Measurements from ENCODE around the gene KIAA0408.

Gene KIAA0408

DNA sequence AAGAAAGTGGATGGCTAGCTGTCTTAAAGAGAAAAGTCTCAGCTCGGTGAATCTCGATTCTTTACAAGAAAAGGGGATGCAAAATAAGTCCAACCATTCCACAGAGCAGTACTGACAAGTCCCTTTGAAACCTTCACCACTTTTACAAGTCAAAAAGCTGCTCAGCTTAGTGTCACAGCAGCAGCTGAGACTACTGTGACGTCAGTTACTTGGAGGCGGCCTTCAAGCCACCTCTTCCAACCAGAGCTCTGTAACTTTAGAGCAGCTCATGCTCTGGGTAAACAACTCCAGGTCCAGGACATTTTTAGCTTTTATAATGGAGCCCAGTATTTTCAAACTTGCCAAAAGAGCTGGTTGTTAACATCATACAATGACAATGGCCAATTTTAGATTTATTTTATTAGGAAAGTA is at the start of gene KIAA0408:
Gene KIAA0408, minus strand, starts transcription at position 159 of the 411 bp plus-strand sequence. CDS start 5,408 bp downstream, outside the sequence.
- FAIRE-seq = no peak

DNA sequence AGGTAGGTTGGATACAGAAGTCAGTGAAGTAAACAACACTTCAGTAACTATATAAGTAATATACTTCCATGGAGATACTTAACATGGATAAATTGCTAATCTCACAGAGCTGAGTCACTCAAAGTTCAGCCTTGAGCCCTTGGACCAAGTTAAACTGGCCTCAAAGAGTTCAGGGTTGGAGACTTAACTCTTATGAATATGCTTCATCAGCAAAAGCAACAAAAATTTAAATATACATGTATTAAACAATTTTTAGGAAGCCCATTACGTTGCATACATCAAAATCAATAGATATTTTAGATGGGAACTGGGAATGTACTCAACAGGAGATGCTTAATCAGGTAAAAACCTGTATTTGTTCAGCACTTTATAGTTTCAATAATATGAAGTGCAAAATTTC is 47.7 kb upstream of the KIAA0408 start:
- no peak for DNase-seq (ENCODE audit: low spot score)
- no peak for FAIRE-seq

More for the DNA sequence above, at the start of gene KIAA0408:
- DNase-seq (ENCODE audit: low spot score) = no peak

DNA sequence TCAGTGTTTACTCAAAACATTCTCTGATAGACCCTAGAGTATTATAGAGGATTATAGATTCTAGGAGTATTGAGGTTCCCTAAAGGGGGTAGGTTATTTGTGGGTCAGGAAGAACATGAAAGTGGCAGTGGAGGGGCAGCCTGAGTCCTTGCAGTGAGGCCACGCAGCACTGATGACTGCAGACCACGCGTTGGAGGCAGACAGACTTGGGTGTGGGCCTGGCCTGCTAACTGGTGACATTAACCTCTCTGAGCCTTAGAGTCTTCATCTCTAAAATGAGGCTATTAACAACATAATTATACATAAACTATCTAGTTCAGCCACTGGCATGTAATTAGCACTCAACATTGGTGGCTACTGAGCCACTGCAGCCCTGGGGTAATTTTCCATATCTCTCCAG is 43.8 kb upstream of the KIAA0408 start:
- DNase-seq (ENCODE audit: low spot score) = no peak
- FAIRE-seq = no peak

DNA sequence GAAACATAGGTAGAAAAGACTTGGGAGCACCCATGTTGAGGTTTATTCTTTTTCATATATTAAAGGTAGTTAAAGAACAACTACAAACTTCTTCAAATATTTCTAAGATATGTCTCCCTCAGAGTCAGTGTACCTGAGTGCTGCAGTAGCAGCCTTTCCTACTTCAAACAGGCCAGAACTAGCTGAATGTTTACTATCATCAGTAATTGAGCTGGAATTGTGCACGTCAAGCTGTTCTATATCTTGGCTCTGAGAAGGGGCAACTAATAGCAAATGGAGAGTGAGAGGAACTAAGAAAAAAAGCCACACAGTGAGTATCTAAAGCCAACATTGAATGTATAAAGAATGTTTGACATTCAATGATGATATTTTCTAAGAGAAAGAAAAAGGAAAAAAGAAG is 38.2 kb upstream of the KIAA0408 start:
- FAIRE-seq = no peak
- no peak for DNase-seq (ENCODE audit: low spot score)

DNA sequence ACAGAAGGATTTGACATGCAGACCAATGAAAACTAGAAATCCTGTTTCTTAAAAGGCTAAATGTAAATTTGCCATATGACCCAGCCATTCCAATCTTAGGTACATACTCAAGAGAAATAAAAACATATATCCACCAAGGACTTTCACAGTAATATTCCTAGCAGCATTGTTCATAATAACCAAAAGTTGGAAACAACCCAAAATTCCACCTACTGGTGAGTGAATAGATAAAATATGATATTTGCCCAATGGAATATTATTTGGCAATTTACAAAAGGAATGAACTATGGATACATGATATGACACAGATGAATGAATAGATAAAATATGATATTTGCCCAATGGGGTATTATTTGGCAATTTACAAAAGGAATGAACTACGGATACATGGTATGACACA is 37.3 kb upstream of the KIAA0408 start:
- DNase-seq (ENCODE audit: low spot score) = no peak
- FAIRE-seq = no peak

DNA sequence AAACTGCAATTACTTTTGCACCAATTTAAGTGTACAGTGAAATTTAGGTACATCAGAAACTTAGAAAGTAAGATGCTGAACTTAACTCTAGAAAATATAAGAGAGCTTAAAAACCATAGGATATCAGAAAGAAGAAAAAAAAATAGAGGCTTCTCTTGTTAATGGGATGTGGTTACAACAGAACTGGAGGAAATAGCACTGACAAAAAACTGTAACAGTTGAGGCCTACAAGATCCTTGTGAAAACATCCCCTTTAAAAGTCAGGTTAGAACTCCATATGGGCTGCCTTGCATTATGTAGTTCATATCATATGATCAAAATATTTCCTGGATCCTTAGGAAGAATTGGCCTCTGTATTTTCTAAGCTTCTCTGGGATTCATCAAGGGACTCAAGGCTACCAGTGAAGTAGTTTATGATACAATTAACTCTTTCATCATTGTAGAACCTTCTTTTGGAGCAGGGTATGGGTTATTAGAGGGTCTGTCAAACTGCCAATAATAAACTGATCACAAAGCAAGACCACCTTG is 35.1 kb upstream of the KIAA0408 start:
- FAIRE-seq (no peak), DNase-seq (ENCODE audit: low spot score) (no peak)

DNA sequence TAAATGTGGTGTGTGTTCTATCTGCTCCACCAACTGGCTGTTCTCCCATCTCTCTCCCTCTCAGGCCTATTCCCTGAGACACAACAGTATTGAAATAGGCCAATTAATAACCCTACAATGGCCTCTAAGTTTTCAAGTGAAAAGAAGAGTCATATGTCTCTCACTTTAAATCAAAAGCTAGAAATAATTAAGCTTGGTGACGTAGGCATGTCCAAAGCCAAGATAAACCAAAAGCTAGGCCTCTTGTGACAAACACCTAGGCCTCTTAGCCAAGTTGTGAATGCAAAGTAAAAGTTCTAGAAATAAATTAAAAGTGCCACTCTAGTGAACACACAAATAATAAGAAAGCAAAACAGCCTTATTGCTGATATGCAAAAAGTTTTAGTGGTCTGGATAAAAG is 30.1 kb upstream of the KIAA0408 start:
- no peak for FAIRE-seq
- no peak for DNase-seq (ENCODE audit: low spot score)

DNA sequence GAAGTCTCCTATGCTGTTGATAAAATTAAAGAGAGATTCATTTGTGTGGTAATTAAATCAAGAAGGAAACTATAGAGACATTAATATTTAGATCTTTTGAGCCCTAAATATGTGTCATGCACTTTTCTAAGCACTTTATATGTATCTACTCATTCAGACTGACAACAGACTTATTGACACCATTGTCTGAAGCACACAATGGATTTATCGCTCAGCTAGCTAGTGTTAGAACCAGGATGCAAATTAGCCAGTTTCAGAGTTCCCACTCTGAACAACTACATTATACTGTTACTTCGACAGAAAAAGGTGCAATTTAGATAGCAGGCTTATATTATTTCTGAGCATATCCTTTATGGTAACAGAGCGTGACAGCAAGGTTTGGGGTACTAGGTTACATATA is 27.7 kb upstream of the KIAA0408 start:
- DNase-seq (ENCODE audit: low spot score) = no peak
- FAIRE-seq = no peak

DNA sequence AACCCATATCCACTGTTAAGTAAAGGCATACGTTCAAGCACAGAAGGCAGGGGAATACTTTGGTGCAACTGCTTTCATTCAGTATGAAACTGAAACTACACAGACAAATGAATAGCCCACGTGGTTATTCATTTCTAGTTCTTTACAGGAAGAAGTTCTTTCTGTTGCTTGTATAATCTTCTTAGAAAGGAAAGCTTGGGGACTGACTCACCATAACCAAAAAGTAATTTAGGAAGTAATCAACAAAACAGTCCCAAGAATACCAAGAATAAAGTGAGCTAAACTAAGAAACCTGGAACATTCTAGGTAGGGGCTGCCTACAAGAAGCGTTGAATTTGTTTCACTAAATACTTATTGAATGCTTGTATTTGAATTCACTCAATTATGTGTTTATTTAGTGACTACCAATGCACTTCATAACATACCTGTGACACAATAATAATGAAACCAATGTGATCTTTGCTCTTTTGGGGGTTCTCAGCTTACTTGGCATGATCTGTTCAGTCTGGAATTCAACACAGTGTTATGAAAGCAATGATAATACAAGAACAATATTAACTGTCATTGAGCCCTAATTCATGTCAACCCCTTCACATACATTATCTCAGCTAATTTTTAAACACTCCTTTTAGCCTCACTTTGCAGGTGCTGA is 25.1 kb upstream of the KIAA0408 start:
- FAIRE-seq (peak; percentile 83), DNase-seq (ENCODE audit: low spot score) (peak; percentile 78)

DNA sequence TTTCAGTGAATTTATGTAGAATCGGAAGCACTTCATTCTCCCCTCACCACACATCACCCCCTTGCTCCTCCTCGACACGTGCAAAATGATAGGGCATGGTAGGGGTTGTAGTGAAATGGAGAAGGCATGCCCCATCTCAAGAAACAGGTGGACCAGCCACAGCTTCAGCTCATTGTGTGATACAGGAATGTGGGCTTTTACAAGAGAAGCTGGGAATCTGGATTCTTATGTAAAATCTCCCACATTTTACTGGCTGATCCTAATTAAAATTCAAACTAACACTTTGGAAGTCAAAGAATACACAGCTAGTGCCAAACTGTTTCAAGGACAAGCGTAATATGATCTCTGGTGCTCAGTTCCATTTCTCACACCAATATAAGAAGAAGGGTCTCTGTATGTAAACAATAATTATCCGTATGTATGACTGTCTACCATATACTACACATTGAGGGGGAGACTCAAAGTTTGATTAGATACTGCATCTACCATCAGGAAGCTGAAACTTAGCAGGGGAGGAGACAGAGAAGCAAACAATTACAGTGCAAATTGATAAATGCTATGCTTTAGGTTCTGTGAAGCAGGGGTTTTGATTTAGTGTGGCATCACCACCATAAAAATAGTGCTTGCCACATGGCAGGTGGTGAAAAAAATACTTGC is 24.3 kb upstream of the KIAA0408 start:
- DNase-seq (ENCODE audit: low spot score) (no peak), FAIRE-seq (no peak)

DNA sequence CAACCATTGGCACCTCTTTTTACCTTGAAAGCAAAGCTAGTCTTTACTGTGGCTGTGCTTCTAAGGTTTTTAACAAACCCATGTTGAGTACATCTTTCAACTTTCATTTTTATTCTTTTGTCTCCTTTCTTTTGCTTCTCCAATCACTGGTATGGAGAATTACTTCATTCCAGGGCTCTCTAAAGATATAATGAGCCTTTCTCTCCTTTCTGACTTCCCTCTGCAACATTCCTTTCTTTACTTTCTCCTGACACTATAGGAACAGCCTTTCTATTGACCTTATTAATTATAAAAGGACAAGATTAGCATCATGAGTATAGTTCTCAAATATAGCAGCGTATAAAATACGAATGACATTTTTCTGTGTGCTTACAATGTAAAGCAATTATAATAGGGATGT is 23.1 kb upstream of the KIAA0408 start:
- FAIRE-seq = no peak

DNA sequence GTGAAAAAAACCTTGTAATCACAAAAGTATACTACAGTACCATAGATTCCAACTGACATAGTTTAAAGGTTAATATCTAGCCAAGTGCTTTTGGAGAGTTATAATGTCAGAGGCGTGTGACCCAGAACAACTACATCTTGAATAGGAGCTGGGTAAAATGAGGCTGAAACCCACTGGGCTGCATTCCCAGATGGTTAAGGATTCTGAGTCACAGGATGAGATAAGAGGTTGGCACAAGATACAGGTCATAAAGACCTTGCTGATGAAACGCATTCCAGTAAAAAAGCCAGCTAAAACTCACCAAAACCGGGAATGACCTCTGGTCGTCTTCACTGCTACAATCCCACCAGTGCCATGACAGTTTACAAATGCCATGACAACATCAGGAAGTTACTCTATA is 22.4 kb upstream of the KIAA0408 start:
- DNase-seq (ENCODE audit: low spot score) = peak; percentile 95
- peak; percentile 99 for FAIRE-seq

More for the DNA sequence above, 23.1 kb upstream of the KIAA0408 start:
- DNase-seq (ENCODE audit: low spot score) = no peak

DNA sequence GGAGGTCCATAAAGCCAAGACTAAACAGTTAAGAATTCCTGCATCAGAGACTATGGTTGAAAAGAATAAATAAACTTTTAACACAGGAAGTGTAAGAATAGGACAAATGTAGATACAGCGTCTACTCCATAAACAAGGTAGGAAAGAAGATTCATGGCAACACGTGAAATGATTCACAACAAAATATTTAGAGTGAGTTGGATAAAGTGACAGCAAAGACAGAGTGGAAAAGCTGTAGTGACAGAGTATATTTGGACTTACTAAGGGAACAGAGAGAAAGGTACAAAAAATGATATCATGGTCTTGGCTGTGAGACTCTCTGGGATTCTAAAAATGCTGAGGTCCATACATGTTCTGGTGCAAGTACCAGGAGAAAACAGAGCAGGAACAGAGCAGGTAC is 21.9 kb upstream of the KIAA0408 start:
- FAIRE-seq = no peak
- peak; percentile 51 for DNase-seq (ENCODE audit: low spot score)

DNA sequence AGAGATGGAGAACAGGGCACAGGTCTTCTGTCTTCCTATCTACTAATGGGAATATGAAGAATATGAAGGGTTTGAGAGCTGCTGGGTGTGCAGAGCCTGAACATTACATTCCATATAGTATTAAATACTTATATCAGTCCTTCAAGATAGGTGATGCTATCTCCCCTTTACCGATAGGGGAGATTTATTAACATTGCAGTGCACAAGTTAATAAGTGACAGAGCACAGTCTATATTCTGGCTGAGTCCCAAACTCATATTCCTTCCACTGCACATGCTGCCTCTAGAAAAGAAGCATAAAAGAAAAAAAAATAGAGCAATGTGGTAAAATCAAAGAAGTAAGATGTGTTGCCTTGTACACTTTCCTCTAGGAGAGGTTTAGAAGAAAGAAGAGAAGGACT is 18.5 kb upstream of the KIAA0408 start:
- DNase-seq (ENCODE audit: low spot score) (no peak), FAIRE-seq (peak; percentile 76)

DNA sequence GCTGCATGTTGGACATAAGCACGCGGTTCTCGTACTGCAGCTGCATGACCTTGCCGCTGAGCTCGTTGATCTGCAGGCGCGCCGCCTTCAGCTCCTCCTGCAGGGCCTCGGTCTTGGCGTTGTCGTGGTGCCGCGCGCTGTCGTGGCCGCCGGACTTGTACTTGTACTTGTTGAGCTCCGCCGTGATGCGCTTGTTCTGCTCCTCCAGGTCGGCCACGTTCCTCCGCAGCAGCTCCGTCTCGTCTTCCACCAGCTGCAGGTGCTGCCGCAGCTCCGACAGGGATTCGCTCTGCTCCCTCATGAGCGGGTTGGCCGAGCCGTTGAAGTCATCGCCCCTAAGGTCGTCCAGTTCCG is 16.6 kb upstream of the KIAA0408 start:
- FAIRE-seq (no peak), DNase-seq (ENCODE audit: low spot score) (no peak)

DNA sequence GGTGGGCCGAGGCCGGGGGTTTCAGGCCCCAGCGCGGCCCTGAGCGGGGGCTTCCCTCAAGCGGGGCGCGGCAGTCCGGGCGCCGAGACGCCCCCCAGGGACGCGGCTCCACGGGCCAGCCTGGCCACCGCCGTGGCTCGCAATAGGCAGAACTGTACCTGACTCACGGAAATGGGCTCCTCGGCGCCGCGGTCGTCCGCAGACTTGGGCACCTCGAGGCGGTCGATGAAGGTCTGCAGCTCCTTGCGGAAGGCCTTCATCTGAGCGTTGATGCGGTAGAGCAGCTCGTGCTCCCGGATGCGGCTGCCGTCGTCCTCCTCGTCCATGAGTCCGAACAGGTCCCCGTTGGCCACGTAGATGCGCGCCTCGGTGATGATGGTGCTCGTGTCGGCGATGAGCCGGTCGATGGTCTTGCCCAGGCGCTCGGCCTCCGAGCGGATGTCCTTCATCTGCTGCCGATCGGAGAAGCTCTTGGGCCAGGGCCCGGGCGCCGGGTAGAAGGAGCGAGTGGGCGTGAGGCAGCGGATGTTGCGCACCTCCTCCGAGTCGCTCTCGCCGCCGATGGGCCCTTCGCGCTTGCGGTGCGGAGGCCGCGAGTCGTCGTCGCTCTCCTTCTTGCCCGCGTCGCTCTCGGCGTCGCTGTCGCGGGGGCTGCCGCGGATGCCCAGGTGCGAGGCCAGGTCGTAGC is 16.1 kb upstream of the KIAA0408 start:
- no peak for DNase-seq (ENCODE audit: low spot score)
- FAIRE-seq = no peak

DNA sequence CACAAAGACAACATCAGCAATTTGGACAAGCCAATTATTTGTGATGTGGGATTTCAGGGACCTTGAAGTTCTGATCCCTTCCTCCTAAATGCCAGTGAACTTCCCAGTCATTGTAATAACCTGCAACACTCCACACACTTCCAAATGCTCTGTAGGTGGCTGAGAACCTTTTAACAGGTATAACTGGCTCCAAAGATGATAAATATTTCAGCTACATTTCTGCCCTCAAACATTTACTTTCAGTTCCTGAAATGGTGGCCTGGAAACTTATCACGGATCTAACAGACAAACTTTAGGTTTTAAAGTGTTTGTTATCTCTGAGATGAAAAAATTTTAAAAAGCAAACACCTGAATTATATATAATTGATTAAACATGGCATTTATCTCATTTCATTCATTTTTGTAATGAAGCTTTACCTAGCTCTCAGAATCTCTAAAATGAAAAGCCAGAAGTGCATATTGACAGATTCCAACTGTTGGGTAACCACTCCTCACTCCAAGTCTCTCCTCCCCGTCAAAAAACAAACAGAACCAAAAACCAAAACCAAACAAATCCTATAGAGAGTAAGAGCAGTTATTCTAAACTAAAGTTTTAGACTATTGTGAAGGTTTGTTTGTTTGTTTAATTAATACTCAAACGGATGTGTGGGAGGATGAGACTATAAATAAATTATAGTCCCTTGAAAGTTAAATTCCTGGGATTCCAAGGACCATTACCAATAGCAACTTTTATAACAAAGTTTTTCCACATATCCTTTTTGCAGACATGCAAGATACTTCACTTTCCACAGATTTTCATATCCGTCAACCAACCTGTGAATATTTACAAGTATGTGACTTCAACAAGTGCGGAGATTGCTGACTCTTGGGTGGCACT is 12.4 kb upstream of the KIAA0408 start:
- FAIRE-seq = no peak
- no peak for DNase-seq (ENCODE audit: low spot score)

DNA sequence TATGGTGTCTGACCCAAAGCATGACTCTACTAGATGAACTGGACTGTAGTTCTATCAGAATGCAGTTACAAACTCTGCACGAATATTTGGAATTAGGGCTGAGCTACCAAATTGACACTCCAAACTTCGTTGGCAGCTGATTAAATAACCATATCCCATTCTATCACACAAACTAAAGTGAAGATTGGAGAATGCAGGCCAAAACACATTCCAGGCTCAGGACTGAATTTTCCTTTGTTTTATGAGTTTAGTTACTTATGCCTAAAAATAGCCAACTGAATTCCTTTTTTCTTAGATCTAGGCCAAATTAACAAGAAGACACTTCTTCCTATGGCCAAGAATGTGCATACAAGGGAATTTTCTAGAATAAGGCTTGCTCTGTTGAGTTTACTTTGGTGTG is 9.7 kb upstream of the KIAA0408 start:
- FAIRE-seq (no peak), DNase-seq (ENCODE audit: low spot score) (no peak)

DNA sequence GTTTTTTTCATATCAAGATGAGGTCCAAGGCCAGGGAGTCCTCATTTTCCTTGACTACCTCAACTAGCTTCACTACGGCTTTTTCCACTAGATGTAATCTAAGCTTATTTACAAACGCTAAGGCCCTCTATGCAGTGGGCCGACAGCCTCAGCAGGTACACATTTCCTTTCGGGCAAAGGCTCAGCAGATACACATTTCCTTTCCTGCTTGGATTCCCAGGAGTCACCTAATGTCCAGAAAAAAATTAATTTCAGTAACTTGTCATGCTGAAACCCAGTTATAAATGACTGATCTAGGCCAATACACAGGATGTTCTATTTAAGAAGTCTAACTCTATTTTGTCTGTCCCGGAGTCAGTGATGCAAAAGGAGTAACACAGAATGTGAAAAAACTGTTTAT is 7.2 kb upstream of the KIAA0408 start:
- no peak for FAIRE-seq
- DNase-seq (ENCODE audit: low spot score) = no peak

DNA sequence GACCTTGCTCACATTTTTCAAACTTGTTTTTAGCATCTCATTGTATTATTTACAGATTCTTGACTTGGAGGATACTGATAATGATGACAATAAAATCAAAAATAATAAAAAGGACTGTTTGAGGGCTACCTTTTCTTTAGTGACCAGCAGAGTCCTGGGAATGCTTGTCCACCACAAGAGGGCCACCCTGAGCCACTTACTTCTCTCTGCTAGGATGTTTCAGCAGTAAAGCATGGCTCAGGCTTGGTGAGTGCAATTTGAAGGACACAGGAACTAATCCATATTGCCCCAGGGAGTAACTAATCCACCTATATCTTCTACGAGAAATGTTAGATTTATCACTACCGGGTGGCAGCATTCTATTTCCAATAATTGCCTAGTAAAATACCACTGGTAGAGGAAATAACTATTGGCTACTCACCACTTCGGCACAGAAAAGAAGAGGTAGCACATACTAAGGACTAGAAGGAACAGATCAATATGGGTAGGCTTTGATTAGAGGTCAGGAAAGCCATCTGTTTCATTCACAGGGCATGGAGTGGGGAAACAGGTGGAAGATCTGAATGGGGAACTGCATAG is 5.8 kb upstream of the KIAA0408 start:
- FAIRE-seq (peak; percentile 35), DNase-seq (ENCODE audit: low spot score) (peak; percentile 32)

Data from RCC 7860 (cell line).